ENCODE data around the gene XKRX.

- TF ChIP-seq POLR2A (IDR thresholded peaks at IDR 0.05) (no peak), CTCF (IDR thresholded peaks at IDR 0.05) (no peak)
These were observed 34.1 kb upstream of the XKRX start for GRCh38 chrX:100962811-100963210.

Measured in testis (tissue), 2 donors.